ENCODE data around the gene UXS1.

- TF ChIP-seq EZH2 (IDR thresholded peaks at IDR 0.05) (no peak), CTCF (IDR thresholded peaks at IDR 0.05) (no peak), EZH2phosphoT487 (IDR thresholded peaks at IDR 0.05) (no peak)
Observed at GRCh38 chr2:106044859-106045258, 149.2 kb downstream of the UXS1 start.

Data from neural progenitor cell (in vitro differentiated cells).